ENCODE data around the gene NRN1L. TPM values are rescaled to one million over a fixed set of nuclear protein-coding genes. Genes with fewer than 3 reads are reported as not detected.

NRN1L gene
- total RNA-seq, 5 donors from 2014 or later (not counting 1 experiment from before 2014, with no cell fraction given), result 0.72 to 5.3 (median 3.1) TPM

DNA sequence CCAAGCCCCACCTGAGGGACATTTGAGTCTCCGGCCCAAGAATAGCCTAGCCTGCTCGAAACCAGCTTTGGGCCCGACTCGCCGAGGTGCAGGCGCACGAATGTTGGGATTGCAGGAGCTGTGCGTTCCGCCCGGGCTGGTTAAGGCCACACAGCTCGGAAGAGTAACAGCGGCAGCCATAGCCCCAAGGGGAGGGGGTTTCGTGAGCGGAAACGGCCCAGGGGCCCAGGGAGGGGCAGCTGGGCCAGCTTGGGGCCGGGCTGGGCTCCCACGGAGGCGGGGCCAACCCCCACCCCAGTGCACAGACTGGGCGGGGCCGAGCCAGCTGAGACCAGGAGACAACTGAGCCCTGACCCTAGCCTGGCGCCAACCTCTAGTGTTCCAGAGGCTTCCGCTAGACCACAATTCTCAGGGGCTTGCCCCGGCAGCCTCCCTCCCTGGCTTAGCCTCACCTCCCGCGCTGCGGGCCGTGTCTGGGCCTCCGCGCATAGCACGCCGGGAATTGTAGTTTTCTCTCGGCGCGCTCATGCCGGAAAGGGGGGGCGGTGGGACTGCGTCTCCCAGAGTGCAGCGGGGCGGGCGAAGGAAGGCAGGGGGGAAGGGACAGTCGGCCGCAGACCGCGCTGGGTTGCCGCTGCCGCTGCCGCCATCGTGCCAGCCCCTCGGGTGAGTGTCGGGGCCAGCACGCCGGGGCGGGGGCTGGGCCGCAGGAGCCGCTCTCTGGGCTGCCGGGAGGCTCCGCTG is 38.2 kb upstream of the NRN1L start, which contains the start of gene NUTF2:
Gene NUTF2, plus strand, starts transcription at position 614 of the 744 bp plus-strand sequence. CDS start 18,198 bp downstream, outside the sequence.
- H3K36me3 Mint-ChIP-seq, result no peaks in the 10 kb centered on the region
- Histone ChIP-seq H3K4me3 (ENCODE audit: control insufficient read depth in 1 of 2, extremely low read depth in 1 of 2, low read length in 1 of 2) (peak within 1 kb of the TSS; percentile 77 to 86), H3K27ac (ENCODE audit: low read length) (peak within 1 kb of the TSS; percentile 67), H3K36me3 (ENCODE audit: control insufficient read depth in 2 of 2, extremely low read depth in 1 of 2, insufficient read depth in 1 of 2, low read length in 1 of 2) (peaks cover 2 to 6% of the 10 kb centered on the region in 2 donors), H3K9me3 (no peaks in the 10 kb centered on the region), H3K4me1 (ENCODE audit: control insufficient read depth in 1 of 2, extremely low read depth in 1 of 2, insufficient read depth in 2 of 2, low read length in 2 of 2) (peaks cover 38 to 62% of the 10 kb centered on the region in 2 experiments), H3K27me3 (replicated peaks in 1 of 2; ENCODE audit: control insufficient read depth in 2 of 2, extremely low read depth in 1 of 2, insufficient read depth in 2 of 2, low read length in 1 of 2) (no peaks in the 10 kb centered on the region)
- peak; percentile 89 to 97 (median 94) for DNase-seq
- peak within 1 kb of the TSS; percentile 90 to 92 for H3K27ac Mint-ChIP-seq
- ATAC-seq (replicated peaks in 1 of 4), result peak; percentile 62 to 72 (median 67)
- CTCF ChIA-PET, result interaction anchor here in 1 of 2 donors (1.4 kb wide), 2 partner anchors 30 to 40 kb away, joined by 4 to 5 read pairs; partner anchors contain the start of genes RANBP10 and TSNAXIP1
- 1% methylated on average over 12 of the region's 57 CpGs for WGBS (ENCODE audit: insufficient coverage)
- POLR2A ChIA-PET, result no interaction called here
- H3K27me3 Mint-ChIP-seq, result no peaks in the 10 kb centered on the region
- no peaks in the 10 kb centered on the region for H3K9me3 Mint-ChIP-seq
- peaks cover 48 to 53% (median 51%) of the 10 kb centered on the region in 3 donors for H3K4me1 Mint-ChIP-seq
- peak within 1 kb of the TSS; percentile 84 to 97 (median 85) for H3K4me3 Mint-ChIP-seq

DNA sequence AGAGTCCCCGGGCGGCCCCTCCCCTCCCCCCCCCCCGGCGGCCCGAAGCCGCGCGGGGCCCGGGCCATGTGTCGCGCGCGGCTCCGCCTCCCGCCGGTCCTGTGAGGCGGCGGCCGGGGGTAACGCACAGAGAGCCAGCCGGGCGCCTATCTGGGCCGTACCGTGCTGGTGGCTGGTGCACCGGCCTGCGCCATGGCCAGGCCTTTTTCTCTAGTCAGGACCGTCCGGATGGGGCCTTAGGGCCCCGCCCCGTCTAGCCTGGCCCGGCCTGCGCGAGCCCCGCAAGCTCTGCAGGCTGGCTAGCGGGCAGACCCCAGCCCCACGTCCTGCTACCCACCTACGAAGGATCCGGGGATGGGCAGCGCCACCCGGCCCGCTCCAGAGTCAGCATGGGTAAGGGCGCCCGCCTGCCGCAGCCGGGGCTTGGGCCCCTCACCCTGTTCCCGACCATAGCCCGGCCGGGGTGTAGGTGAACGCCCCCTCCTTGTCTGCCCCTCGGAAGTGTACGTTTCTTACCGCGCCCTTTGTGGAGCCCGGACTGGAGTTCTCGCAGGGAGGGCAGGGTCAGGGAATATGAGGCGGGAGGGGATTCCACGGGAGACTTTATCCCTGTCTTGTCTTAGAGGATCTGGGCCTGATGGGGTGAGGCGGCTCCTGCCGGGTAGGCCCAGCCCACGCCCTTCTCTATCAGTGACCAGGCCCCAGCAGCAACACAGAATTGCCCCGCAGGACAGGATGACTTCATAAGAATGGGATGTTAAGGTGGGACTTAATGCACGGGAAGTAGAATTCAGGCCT is 37.4 kb upstream of the NRN1L start, which contains the start of gene CENPT:
Gene CENPT, minus strand, starts transcription at position 630 of the 798 bp plus-strand sequence. CDS start 13,834 bp downstream, outside the sequence.
- Mint-ChIP-seq H3K27ac (peak within 1 kb of the TSS; percentile 90 to 92), H3K4me1 (peaks cover 45 to 51% (median 50%) of the 10 kb centered on the region in 3 donors), H3K27me3 (no peaks in the 10 kb centered on the region), H3K4me3 (peak within 1 kb of the TSS; percentile 84 to 97 (median 85)), H3K36me3 (no peaks in the 10 kb centered on the region), H3K9me3 (no peaks in the 10 kb centered on the region)
- CTCF ChIA-PET, result interaction anchor here in 1 of 2 donors (1.4 kb wide), 1 partner anchor 41 kb away, joined by 5 read pairs; the partner anchor contains the start of genes RANBP10 and TSNAXIP1
- WGBS (ENCODE audit: insufficient coverage), result under 1% methylated on average over 35 of the region's 62 CpGs
- H3K27me3 ChIP-seq (replicated peaks in 1 of 2; ENCODE audit: control insufficient read depth in 2 of 2, extremely low read depth in 1 of 2, insufficient read depth in 2 of 2, low read length in 1 of 2), result no peaks in the 10 kb centered on the region
- ATAC-seq (replicated peaks in 1 of 4) (peak; percentile 47 to 55 (median 52)), DNase-seq (peak in 3 of 35 experiments; percentile 37 to 68 (median 65))
- peaks cover 36 to 63% of the 10 kb centered on the region in 2 experiments for H3K4me1 ChIP-seq (ENCODE audit: control insufficient read depth in 1 of 2, extremely low read depth in 1 of 2, insufficient read depth in 2 of 2, low read length in 2 of 2)
- POLR2A ChIA-PET, result no interaction called here
- peak within 1 kb of the TSS; percentile 67 for H3K27ac ChIP-seq (ENCODE audit: low read length)
- peaks cover 2 to 6% of the 10 kb centered on the region in 2 donors for H3K36me3 ChIP-seq (ENCODE audit: control insufficient read depth in 2 of 2, extremely low read depth in 1 of 2, insufficient read depth in 1 of 2, low read length in 1 of 2)
- H3K4me3 ChIP-seq (ENCODE audit: control insufficient read depth in 1 of 2, extremely low read depth in 1 of 2, low read length in 1 of 2), result peak within 1 kb of the TSS; percentile 77 to 86
- H3K9me3 ChIP-seq, result no peaks in the 10 kb centered on the region

DNA sequence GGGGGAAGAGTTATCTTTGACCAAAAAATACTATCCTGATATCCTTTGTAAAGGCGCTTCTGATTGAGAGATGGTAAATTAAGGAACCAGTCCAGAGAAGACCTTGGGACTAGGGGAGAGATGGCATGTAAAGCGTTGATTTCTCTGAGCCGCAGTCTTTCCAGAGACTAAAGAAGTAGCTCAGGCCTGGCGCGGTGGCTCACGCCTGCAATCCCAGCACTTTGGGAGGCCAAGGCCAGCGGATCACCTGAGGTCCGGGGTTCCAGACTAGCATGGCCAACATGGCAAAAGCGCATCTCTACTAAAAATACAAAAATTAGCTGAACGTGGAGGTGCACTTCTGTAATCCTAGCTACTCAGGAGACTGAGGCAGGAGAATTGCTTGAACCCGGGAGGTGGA is 36.6 kb upstream of the NRN1L start:
- DNase-seq, result no peak
- peaks cover 43 to 49% (median 48%) of the 10 kb centered on the region in 3 donors for H3K4me1 Mint-ChIP-seq
- H3K9me3 Mint-ChIP-seq, result no peaks in the 10 kb centered on the region
- H3K27me3 ChIP-seq (replicated peaks in 1 of 2; ENCODE audit: control insufficient read depth in 2 of 2, extremely low read depth in 1 of 2, insufficient read depth in 2 of 2, low read length in 1 of 2), result no peaks in the 10 kb centered on the region
- no peak for ATAC-seq (replicated peaks in 1 of 4)
- no peaks in the 10 kb centered on the region for H3K9me3 ChIP-seq
- H3K4me1 ChIP-seq (ENCODE audit: control insufficient read depth in 1 of 2, extremely low read depth in 1 of 2, insufficient read depth in 2 of 2, low read length in 2 of 2), result peaks cover 33 to 56% of the 10 kb centered on the region in 2 experiments
- CTCF ChIA-PET, result interaction anchor here in 1 of 2 donors (0.6 kb wide), 1 partner anchor 42 kb away, joined by 5 read pairs; no protein-coding TSS in a partner anchor
- no peaks in the 10 kb centered on the region for H3K36me3 Mint-ChIP-seq
- 96% methylated on average over 7 of the region's 11 CpGs for WGBS (ENCODE audit: insufficient coverage)
- peak overlapping the region in 1 of 2 donors; percentile 86 for H3K4me3 ChIP-seq (ENCODE audit: control insufficient read depth in 1 of 2, extremely low read depth in 1 of 2, low read length in 1 of 2)
- H3K27ac Mint-ChIP-seq, result peak overlapping the region in 1 of 2 donors; percentile 74
- peak overlapping the region; percentile 84 to 97 (median 85) for H3K4me3 Mint-ChIP-seq
- no peaks in the 10 kb centered on the region for H3K27me3 Mint-ChIP-seq
- H3K36me3 ChIP-seq (ENCODE audit: control insufficient read depth in 2 of 2, extremely low read depth in 1 of 2, insufficient read depth in 1 of 2, low read length in 1 of 2), result peaks cover 2 to 6% of the 10 kb centered on the region in 2 donors
- no peak overlapping the region for H3K27ac ChIP-seq (ENCODE audit: low read length)
- POLR2A ChIA-PET, result interaction anchor here (0.6 to 0.8 kb wide), 3 partner anchors 66 to 139 kb away, joined by 3 to 4 read pairs (median 3); partner anchors contain the start of gene GFOD2 (in 1 of the 2)

DNA sequence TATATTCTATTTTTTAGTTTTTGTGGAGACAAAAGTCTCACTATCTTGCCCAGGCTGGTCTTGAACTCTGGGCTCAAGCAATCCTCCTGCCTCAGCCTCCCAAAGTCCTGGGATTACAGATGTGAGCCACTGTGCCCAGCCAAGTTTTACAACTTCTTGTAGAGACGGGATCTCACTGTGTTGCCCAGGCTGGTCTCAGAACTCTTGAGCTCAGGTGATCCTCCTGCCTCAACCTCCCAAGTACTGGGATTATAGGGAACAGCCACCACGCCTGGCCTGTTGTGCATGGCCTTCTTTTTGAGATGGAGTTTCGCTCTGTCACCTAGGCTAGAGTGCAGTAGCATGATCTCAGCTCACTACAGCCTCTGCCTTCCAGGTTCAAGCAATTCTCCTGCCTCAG is 31.0 kb upstream of the NRN1L start:
- H3K4me3 Mint-ChIP-seq, result no peak overlapping the region
- no peaks in the 10 kb centered on the region for H3K9me3 Mint-ChIP-seq
- CTCF ChIA-PET, result no interaction called here
- Histone ChIP-seq H3K4me3 (ENCODE audit: control insufficient read depth in 1 of 2, extremely low read depth in 1 of 2, low read length in 1 of 2) (no peak overlapping the region), H3K27me3 (replicated peaks in 1 of 2; ENCODE audit: control insufficient read depth in 2 of 2, extremely low read depth in 1 of 2, insufficient read depth in 2 of 2, low read length in 1 of 2) (no peaks in the 10 kb centered on the region), H3K9me3 (no peaks in the 10 kb centered on the region), H3K4me1 (ENCODE audit: control insufficient read depth in 1 of 2, extremely low read depth in 1 of 2, insufficient read depth in 2 of 2, low read length in 2 of 2) (peaks cover 0 to 30% of the 10 kb centered on the region in 2 experiments), H3K27ac (ENCODE audit: low read length) (no peak overlapping the region), H3K36me3 (ENCODE audit: control insufficient read depth in 2 of 2, extremely low read depth in 1 of 2, insufficient read depth in 1 of 2, low read length in 1 of 2) (peaks cover 2 to 6% of the 10 kb centered on the region in 2 donors)
- WGBS (ENCODE audit: insufficient coverage), result 100% methylated on average over 2 of the region's 3 CpGs
- no peak for DNase-seq
- no peak overlapping the region for H3K27ac Mint-ChIP-seq
- POLR2A ChIA-PET, result no interaction called here
- H3K27me3 Mint-ChIP-seq, result no peaks in the 10 kb centered on the region
- peaks cover 3% of the 10 kb centered on the region for H3K36me3 Mint-ChIP-seq
- no peak for ATAC-seq (replicated peaks in 1 of 4)
- H3K4me1 Mint-ChIP-seq, result peaks cover 37 to 42% (median 39%) of the 10 kb centered on the region in 3 donors

DNA sequence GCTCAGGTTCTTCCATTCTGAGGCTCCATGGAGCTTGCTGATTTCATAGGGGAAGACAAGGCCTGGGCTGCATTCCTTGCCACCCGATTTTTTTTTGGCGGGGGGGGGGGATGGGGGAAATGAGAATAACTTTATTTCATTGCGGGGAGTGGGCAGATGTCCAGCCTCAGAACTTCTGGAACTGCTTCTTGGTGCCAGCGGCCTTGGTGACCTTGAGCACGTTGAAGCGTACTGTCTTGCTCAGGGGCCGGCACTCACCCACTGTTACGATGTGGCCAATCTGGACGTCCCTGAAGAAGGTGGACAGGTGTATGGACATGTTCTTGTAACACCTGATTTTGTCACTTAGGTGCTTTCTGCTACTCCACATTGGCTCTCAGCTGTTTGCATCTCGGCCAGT is 28.9 kb upstream of the NRN1L start:
- H3K4me3 ChIP-seq (ENCODE audit: control insufficient read depth in 1 of 2, extremely low read depth in 1 of 2, low read length in 1 of 2), result no peak overlapping the region
- H3K36me3 ChIP-seq (ENCODE audit: control insufficient read depth in 2 of 2, extremely low read depth in 1 of 2, insufficient read depth in 1 of 2, low read length in 1 of 2), result peaks cover 1 to 4% of the 10 kb centered on the region in 2 donors
- Mint-ChIP-seq H3K4me1 (peaks cover 24 to 40% (median 35%) of the 10 kb centered on the region in 3 donors), H3K27me3 (no peaks in the 10 kb centered on the region), H3K9me3 (no peaks in the 10 kb centered on the region), H3K27ac (no peak overlapping the region), H3K4me3 (no peak overlapping the region), H3K36me3 (peaks cover 3% of the 10 kb centered on the region)
- DNase-seq (no peak), ATAC-seq (replicated peaks in 1 of 4) (no peak)
- H3K27ac ChIP-seq (ENCODE audit: low read length), result no peak overlapping the region
- H3K27me3 ChIP-seq (replicated peaks in 1 of 2; ENCODE audit: control insufficient read depth in 2 of 2, extremely low read depth in 1 of 2, insufficient read depth in 2 of 2, low read length in 1 of 2), result no peaks in the 10 kb centered on the region
- ChIA-PET CTCF (interaction anchor here (0.5 to 0.6 kb wide), 2 partner anchors 63 to 738 kb away, joined by 4 read pairs; no protein-coding TSS in a partner anchor), POLR2A (interaction anchor here (0.6 to 0.7 kb wide), 3 partner anchors 18 to 41 kb away, joined by 6 to 10 read pairs (median 7); no protein-coding TSS in a partner anchor)
- H3K9me3 ChIP-seq, result no peaks in the 10 kb centered on the region
- peaks cover 0 to 29% of the 10 kb centered on the region in 2 experiments for H3K4me1 ChIP-seq (ENCODE audit: control insufficient read depth in 1 of 2, extremely low read depth in 1 of 2, insufficient read depth in 2 of 2, low read length in 2 of 2)
- WGBS (ENCODE audit: insufficient coverage), result 100% methylated on average over 7 of the region's 10 CpGs
